ENCODE results near the gene LRP8.

Gene LRP8

DNA sequence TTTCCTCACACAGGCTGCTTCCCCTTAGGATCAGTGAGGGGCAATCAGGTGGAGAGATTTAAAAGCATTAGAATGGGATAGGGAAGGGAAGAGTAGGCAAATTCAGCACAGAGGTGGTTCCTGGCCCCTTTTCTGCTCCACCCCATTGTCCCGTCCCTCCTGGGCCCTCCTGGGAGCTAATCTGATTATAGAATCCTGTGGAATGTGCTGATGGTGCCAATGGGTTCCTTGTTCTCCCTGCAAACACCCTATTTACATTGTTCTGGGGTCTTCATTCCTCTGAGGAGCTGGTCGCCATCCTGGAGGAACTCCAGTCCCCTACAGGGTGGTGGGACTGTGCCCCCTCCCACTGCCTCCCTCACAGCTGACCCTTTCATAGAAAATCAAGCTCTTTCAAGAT, 34.4 kb upstream of the LRP8 start:
- CTCF ChIA-PET = interaction anchor here (0.8 kb wide), 1 partner anchor 84 kb away, joined by 4 read pairs; no protein-coding TSS in a partner anchor
- POLR2A ChIA-PET (ENCODE audit: low non-redundant PET) = no interaction called here
- TF ChIP-seq, protein P1, sequence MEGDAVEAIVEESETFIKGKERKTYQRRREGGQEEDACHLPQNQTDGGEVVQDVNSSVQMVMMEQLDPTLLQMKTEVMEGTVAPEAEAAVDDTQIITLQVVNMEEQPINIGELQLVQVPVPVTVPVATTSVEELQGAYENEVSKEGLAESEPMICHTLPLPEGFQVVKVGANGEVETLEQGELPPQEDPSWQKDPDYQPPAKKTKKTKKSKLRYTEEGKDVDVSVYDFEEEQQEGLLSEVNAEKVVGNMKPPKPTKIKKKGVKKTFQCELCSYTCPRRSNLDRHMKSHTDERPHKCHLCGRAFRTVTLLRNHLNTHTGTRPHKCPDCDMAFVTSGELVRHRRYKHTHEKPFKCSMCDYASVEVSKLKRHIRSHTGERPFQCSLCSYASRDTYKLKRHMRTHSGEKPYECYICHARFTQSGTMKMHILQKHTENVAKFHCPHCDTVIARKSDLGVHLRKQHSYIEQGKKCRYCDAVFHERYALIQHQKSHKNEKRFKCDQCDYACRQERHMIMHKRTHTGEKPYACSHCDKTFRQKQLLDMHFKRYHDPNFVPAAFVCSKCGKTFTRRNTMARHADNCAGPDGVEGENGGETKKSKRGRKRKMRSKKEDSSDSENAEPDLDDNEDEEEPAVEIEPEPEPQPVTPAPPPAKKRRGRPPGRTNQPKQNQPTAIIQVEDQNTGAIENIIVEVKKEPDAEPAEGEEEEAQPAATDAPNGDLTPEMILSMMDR (conservative IDR thresholded peaks at IDR 0.05; ENCODE audit: low read depth) = no peak
- no peak overlapping the region for H3K27ac ChIP-seq
- DNase-seq (ENCODE audit: low spot score) = no peak

DNA sequence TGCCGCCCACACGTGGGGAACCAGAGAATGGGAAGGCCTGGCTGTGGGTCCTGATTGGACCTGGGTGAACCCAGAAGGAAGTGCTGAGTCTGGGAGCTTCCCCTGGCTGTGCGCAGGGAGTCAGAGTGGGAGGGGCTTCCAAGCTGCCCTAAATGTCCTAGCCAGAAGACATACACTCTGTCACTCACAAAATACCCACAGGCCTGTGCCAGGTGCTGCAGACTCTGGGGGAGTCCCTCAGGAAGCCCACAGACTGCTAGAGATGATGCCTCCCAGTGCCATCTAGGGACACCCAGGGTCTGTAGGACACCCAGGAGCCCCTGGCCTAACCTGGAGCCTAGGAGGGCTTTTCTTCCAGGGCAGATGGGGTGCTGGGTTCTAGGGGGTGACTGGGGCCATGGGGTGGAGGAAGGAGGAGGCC, 33.7 kb upstream of the LRP8 start:
- no peak for DNase-seq (ENCODE audit: low spot score)
- POLR2A ChIA-PET (ENCODE audit: low non-redundant PET) = no interaction called here
- TF ChIP-seq, protein P1 (conservative IDR thresholded peaks at IDR 0.05; ENCODE audit: low read depth) = no peak
- CTCF ChIA-PET = interaction anchor here (0.8 kb wide), 1 partner anchor 83 kb away, joined by 4 read pairs; no protein-coding TSS in a partner anchor
- H3K27ac ChIP-seq = no peak overlapping the region

DNA sequence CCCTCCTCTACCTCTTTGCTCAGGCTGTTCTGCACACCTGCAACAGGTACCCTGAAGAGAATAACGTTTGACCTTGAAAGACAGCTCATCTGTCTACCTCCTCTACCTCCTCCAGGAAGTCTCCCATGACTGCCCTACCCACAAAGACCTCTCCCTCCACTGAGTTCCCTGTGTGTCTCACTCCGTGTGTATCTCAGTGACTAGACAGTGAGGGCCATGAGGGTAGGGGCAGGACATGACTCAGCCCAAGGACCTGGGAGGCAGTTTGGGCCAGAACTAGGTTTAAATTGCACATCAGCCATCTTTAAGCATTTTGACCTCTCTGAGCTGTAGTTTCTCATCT, 32.0 kb upstream of the LRP8 start:
- ChIA-PET POLR2A (ENCODE audit: low non-redundant PET) (no interaction called here), CTCF (no interaction called here)
- DNase-seq (ENCODE audit: low spot score) = no peak
- TF ChIP-seq, protein P1 (conservative IDR thresholded peaks at IDR 0.05; ENCODE audit: low read depth) = no peak
- H3K27ac ChIP-seq = no peak overlapping the region

DNA sequence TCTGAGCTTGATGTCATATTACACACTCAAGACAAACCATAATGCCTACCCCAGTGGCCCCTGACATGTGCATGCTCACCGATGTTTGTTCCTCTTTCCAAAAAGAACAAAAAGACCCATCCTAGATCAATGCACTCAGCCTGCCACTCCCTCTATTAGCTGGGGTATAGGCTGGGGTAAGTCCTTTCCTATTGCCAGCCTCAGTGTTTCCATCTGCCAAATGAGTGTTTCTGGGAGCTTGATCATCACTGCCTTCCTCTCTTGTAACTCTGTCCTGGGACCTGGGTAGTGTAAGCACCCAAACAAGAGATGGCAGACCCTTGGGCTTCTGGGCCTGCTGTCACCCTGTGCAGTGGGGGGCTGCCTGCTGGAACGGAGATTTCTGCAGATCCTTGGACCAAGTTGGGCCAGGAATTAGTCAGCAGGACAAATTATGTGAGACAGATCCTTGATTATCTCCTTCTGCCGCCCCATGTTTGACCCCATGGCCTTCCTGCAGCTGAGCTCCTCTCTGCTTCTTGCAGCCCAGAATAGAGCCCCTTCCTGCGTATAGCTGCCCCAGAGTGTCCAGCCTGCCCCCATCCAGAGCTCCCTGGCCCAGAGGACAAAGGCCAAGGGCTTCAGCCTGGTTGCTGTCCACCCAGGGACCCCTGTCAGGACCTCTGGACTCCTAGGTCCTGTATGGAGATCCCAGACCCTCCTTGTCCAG, 31.5 kb upstream of the LRP8 start:
- DNase-seq (ENCODE audit: low spot score) = no peak
- ChIA-PET POLR2A (ENCODE audit: low non-redundant PET) (no interaction called here), CTCF (no interaction called here)
- no peak overlapping the region for H3K27ac ChIP-seq
- TF ChIP-seq, protein P1 (conservative IDR thresholded peaks at IDR 0.05; ENCODE audit: low read depth) = no peak

DNA sequence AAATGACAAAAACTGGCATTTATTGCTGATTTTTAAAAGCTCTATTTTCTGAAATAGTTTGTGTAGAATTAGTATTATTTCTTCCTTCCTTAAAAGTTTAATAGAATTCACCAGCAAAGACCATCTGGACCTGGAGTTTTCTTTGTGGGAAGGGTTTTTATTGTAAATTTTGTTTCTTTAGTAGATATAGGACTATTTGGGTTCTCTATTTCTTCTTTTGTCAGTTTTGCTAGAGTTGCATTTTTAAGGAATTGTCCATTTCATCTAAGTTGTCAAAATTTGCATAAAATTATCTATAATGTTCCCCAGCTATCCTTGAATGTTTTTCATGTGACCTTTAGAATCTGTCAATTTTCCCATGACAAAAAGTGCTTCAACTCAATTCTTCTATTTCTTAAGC, 28.8 kb upstream of the LRP8 start:
- TF ChIP-seq, protein P1 (conservative IDR thresholded peaks at IDR 0.05; ENCODE audit: low read depth) = no peak
- no peak for DNase-seq (ENCODE audit: low spot score)
- no peak overlapping the region for H3K27ac ChIP-seq
- POLR2A ChIA-PET (ENCODE audit: low non-redundant PET) = no interaction called here
- CTCF ChIA-PET = interaction anchor here (0.7 kb wide), 1 partner anchor 331 kb away, joined by 3 read pairs; no protein-coding TSS in a partner anchor

DNA sequence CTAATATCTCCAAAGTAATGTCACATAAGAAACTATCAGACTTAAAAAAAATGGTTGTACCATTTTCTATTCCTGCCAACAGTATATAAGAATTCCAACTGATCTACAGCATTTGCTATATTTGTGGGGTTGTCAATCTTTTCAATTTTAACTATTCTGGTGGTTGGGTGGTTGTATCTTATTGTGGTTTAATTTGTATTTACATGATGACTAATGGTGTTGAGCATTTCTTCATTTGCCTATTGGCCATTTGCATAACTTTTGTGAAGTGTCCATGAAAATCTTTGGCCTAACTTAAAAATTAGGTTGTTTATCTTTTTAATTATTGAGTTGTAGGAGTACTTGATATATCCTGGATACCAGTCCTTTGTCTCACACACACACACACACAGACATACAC, 26.2 kb upstream of the LRP8 start:
- CTCF ChIA-PET = interaction anchor here (0.6 kb wide), 1 partner anchor 14 kb away, joined by 3 read pairs; no protein-coding TSS in a partner anchor
- DNase-seq (ENCODE audit: low spot score) = no peak
- TF ChIP-seq, protein P1 (conservative IDR thresholded peaks at IDR 0.05; ENCODE audit: low read depth) = no peak
- POLR2A ChIA-PET (ENCODE audit: low non-redundant PET) = no interaction called here
- no peak overlapping the region for H3K27ac ChIP-seq

Data from RWPE1 (cell line).